ENCODE results near the gene MBD3L1. TPM values are rescaled to one million over a fixed set of nuclear protein-coding genes. Genes with fewer than 3 reads are reported as not detected.

MBD3L1 gene
- total and polyA plus RNA-seq, 7 donors: not detected

- TF ChIP-seq, protein P1, sequence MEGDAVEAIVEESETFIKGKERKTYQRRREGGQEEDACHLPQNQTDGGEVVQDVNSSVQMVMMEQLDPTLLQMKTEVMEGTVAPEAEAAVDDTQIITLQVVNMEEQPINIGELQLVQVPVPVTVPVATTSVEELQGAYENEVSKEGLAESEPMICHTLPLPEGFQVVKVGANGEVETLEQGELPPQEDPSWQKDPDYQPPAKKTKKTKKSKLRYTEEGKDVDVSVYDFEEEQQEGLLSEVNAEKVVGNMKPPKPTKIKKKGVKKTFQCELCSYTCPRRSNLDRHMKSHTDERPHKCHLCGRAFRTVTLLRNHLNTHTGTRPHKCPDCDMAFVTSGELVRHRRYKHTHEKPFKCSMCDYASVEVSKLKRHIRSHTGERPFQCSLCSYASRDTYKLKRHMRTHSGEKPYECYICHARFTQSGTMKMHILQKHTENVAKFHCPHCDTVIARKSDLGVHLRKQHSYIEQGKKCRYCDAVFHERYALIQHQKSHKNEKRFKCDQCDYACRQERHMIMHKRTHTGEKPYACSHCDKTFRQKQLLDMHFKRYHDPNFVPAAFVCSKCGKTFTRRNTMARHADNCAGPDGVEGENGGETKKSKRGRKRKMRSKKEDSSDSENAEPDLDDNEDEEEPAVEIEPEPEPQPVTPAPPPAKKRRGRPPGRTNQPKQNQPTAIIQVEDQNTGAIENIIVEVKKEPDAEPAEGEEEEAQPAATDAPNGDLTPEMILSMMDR (IDR thresholded peaks at IDR 0.05): no peak
- Histone ChIP-seq H3K9me3 (no peaks in the 10 kb centered on the region), H3K27ac (no peak overlapping the region), H3K27me3 (ENCODE audit: insufficient read depth in 3 of 3, low read length in 2 of 3) (no peaks in the 10 kb centered on the region), H3K4me1 (no peaks in the 10 kb centered on the region), H3K4me3 (no peak overlapping the region), H3K36me3 (ENCODE audit: insufficient read depth in 1 of 2, low read depth in 1 of 2) (no peaks in the 10 kb centered on the region)
- DNase-seq: no peak
- intact Hi-C loops (cut with DNase I): no loop called here
- no peak for ATAC-seq
Measured at GRCh38 chr19:8866344-8866743, 34.2 kb downstream of the MBD3L1 start.

- TF ChIP-seq, protein P1 (IDR thresholded peaks at IDR 0.05): no peak
- no peak for DNase-seq
- no peak for ATAC-seq
- Histone ChIP-seq H3K27me3 (ENCODE audit: insufficient read depth in 3 of 3, low read length in 2 of 3) (no peaks in the 10 kb centered on the region), H3K4me3 (no peak overlapping the region), H3K27ac (no peak overlapping the region), H3K36me3 (ENCODE audit: insufficient read depth in 1 of 2, low read depth in 1 of 2) (no peaks in the 10 kb centered on the region), H3K4me1 (no peaks in the 10 kb centered on the region), H3K9me3 (no peaks in the 10 kb centered on the region)
- WGBS, 3 donors: 19 to 28% (median 22%) methylated on average over 6 of the region's 6 CpGs
- intact Hi-C loops (cut with DNase I): no loop called here
Measured at GRCh38 chr19:8877854-8878705, 45.9 kb downstream of the MBD3L1 start.

GRCh38 chr19:8880868-8881488 is 48.8 kb downstream of the MBD3L1 start:
- DNase-seq: no peak
- no peak overlapping the region for H3K4me3 ChIP-seq
- WGBS, 3 donors: 58 to 76% (median 69%) methylated on average over 2 of the region's 2 CpGs
- TF ChIP-seq, protein P1 (IDR thresholded peaks at IDR 0.05): no peak
- no peaks in the 10 kb centered on the region for H3K36me3 ChIP-seq (ENCODE audit: insufficient read depth in 1 of 2, low read depth in 1 of 2)
- H3K27ac ChIP-seq: no peak overlapping the region
- H3K4me1 ChIP-seq: no peaks in the 10 kb centered on the region
- no peaks in the 10 kb centered on the region for H3K27me3 ChIP-seq (ENCODE audit: insufficient read depth in 3 of 3, low read length in 2 of 3)
- no peak for ATAC-seq
- intact Hi-C loops (cut with DNase I): no loop called here
- H3K9me3 ChIP-seq: no peaks in the 10 kb centered on the region

GRCh38 chr19:8881512-8881911 is 49.3 kb downstream of the MBD3L1 start:
- no peaks in the 10 kb centered on the region for H3K27me3 ChIP-seq (ENCODE audit: insufficient read depth in 3 of 3, low read length in 2 of 3)
- no peaks in the 10 kb centered on the region for H3K9me3 ChIP-seq
- intact Hi-C loops (cut with DNase I): no loop called here
- no peak for DNase-seq
- H3K27ac ChIP-seq: no peak overlapping the region
- no peaks in the 10 kb centered on the region for H3K36me3 ChIP-seq (ENCODE audit: insufficient read depth in 1 of 2, low read depth in 1 of 2)
- no peak overlapping the region for H3K4me3 ChIP-seq
- TF ChIP-seq, protein P1 (IDR thresholded peaks at IDR 0.05): no peak
- no peak for ATAC-seq
- H3K4me1 ChIP-seq: no peaks in the 10 kb centered on the region

All from psoas muscle (tissue), 8 donors.